ENCODE measurements around the gene TTLL5.

TTLL5 gene

DNA sequence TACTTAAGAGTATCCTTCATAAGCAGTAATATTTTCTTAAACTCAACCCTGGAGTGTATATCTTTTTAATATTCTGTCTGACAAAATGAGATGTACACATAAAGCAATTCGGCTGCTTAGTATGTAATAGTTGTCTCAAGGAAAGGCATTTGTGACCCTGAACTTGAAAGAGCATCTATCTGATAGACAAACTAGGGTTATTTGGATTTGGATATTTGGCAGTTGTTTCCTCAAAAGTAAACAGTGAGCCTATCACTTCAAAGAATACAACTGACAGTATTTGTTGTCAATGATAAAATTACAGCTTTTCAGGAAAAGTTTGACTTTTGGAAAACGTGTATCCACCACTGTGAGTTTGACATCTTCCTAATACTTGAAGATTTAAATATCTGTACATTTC is 197.3 kb downstream of the TTLL5 start:
- Histone ChIP-seq H3K27ac (no peak overlapping the region), H3K4me3 (ENCODE audit: low read depth, low read length) (no peak overlapping the region), H3K36me3 (replicated peaks) (no peaks in the 10 kb centered on the region), H3K27me3 (replicated peaks) (no peaks in the 10 kb centered on the region)
- TF ChIP-seq, protein P1, sequence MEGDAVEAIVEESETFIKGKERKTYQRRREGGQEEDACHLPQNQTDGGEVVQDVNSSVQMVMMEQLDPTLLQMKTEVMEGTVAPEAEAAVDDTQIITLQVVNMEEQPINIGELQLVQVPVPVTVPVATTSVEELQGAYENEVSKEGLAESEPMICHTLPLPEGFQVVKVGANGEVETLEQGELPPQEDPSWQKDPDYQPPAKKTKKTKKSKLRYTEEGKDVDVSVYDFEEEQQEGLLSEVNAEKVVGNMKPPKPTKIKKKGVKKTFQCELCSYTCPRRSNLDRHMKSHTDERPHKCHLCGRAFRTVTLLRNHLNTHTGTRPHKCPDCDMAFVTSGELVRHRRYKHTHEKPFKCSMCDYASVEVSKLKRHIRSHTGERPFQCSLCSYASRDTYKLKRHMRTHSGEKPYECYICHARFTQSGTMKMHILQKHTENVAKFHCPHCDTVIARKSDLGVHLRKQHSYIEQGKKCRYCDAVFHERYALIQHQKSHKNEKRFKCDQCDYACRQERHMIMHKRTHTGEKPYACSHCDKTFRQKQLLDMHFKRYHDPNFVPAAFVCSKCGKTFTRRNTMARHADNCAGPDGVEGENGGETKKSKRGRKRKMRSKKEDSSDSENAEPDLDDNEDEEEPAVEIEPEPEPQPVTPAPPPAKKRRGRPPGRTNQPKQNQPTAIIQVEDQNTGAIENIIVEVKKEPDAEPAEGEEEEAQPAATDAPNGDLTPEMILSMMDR (IDR thresholded peaks at IDR 0.05; ENCODE audit: low read depth, low read length, missing control alignments): no peak
- in situ Hi-C loops (cut with HindIII; ENCODE audit: low pct_ligation_motif_present, low sequenced_read_pairs): no loop called here
- DNase-seq: no peak

DNA sequence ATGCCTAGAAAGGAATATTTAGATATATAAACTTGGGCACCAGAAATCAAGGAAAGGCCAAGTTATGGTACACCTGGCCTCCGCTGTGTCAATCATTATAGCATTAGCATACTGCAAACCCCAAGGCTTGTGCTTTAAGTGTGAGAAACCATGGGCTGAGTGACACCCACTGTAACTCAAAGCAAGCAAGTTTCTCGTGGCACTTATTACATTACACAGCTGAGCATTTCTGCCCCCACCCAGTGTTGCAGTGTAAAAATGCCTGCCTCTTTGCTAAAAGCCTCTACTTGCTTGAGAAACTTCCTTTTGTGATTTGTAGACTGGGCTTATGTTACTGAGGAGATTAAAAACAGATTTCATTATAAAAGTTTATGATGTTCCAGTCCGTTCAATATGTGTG is 198.7 kb downstream of the TTLL5 start:
- in situ Hi-C loops (cut with HindIII; ENCODE audit: low pct_ligation_motif_present, low sequenced_read_pairs): no loop called here
- TF ChIP-seq, protein P1 (IDR thresholded peaks at IDR 0.05; ENCODE audit: low read depth, low read length, missing control alignments): no peak
- DNase-seq: no peak
- H3K4me3 ChIP-seq (ENCODE audit: low read depth, low read length): no peak overlapping the region
- H3K36me3 ChIP-seq (replicated peaks): no peaks in the 10 kb centered on the region
- no peaks in the 10 kb centered on the region for H3K27me3 ChIP-seq (replicated peaks)
- H3K27ac ChIP-seq: no peak overlapping the region

GRCh38 chr14:75860561-75861160 is 199.6 kb downstream of the TTLL5 start:
- Histone ChIP-seq H3K27me3 (replicated peaks) (no peaks in the 10 kb centered on the region), H3K36me3 (replicated peaks) (no peaks in the 10 kb centered on the region), H3K4me3 (ENCODE audit: low read depth, low read length) (no peak overlapping the region), H3K27ac (no peak overlapping the region)
- in situ Hi-C loops (cut with HindIII; ENCODE audit: low pct_ligation_motif_present, low sequenced_read_pairs): no loop called here
- TF ChIP-seq, protein P1 (IDR thresholded peaks at IDR 0.05; ENCODE audit: low read depth, low read length, missing control alignments): no peak
- no peak for DNase-seq

GRCh38 chr14:75861161-75861621 is 200.1 kb downstream of the TTLL5 start:
- DNase-seq: peak; percentile 49
- H3K4me3 ChIP-seq (ENCODE audit: low read depth, low read length): no peak overlapping the region
- no peaks in the 10 kb centered on the region for H3K36me3 ChIP-seq (replicated peaks)
- peak overlapping the region; percentile 55 for H3K27ac ChIP-seq
- in situ Hi-C loops (cut with HindIII; ENCODE audit: low pct_ligation_motif_present, low sequenced_read_pairs): no loop called here
- TF ChIP-seq, protein P1 (IDR thresholded peaks at IDR 0.05; ENCODE audit: low read depth, low read length, missing control alignments): no peak
- no peaks in the 10 kb centered on the region for H3K27me3 ChIP-seq (replicated peaks)

GRCh38 chr14:75863221-75863620 is 202.2 kb downstream of the TTLL5 start:
- in situ Hi-C loops (cut with HindIII; ENCODE audit: low pct_ligation_motif_present, low sequenced_read_pairs): no loop called here
- no peak overlapping the region for H3K27ac ChIP-seq

More at GRCh38 chr14:75863221-75863620, 202.2 kb downstream of the TTLL5 start:
- DNase-seq: no peak
- Histone ChIP-seq H3K4me3 (ENCODE audit: low read depth, low read length) (no peak overlapping the region), H3K27me3 (replicated peaks) (no peaks in the 10 kb centered on the region), H3K36me3 (replicated peaks) (no peaks in the 10 kb centered on the region)
- TF ChIP-seq, protein P1 (IDR thresholded peaks at IDR 0.05; ENCODE audit: low read depth, low read length, missing control alignments): no peak

All from brain microvascular endothelial cell (primary cell).